Neural cell (in vitro differentiated cells): ENCODE data around the gene ANKRD44. TPM values are rescaled to one million over a fixed set of nuclear protein-coding genes. Genes with fewer than 3 reads are reported as not detected.

ENCODE experiments used
- H2AFZ ChIP-seq: fragments of 200-600, 300-800 bp; sonication (generic), shearing (Covaris generic); 2 replicates; pipeline ENCODE4 v1.6.0; 2014; ENCODE audit warnings: low read depth, mild to moderate bottlenecking, antibody characterized with exemption, low read length, moderate library complexity
- H3F3A ChIP-seq: fragments of 200-600 bp; shearing (Covaris generic); 2 replicates; pipeline ENCODE4 v1.6.1; 2016; ENCODE audit warnings: mild to moderate bottlenecking, moderate library complexity, mixed read lengths, antibody characterized with exemption, low read length; ENCODE audit not compliant: insufficient read depth, poor library complexity, severe bottlenecking
- H3K27ac ChIP-seq: fragments of 200-600, 300-800 bp; sonication (generic), shearing (Covaris generic); 2 replicates; pipeline ENCODE4 v1.5.1; 2014; ENCODE audit warnings: mild to moderate bottlenecking, low read length, moderate library complexity
- H3K27me3 ChIP-seq: fragments of 300-800, 200-600 bp; sonication (generic), shearing (Covaris generic); 2 replicates; pipeline ENCODE4 v1.6.0; 2014; ENCODE audit warnings: mild to moderate bottlenecking, low read depth, low read length, moderate library complexity; ENCODE audit not compliant: insufficient read depth
- H3K36me3 ChIP-seq: fragments of 300-800, 200-600 bp; sonication (generic), shearing (Covaris generic); 2 replicates; pipeline ENCODE4 v1.5.1; 2014; ENCODE audit warnings: mild to moderate bottlenecking, antibody characterized with exemption, low read length, moderate library complexity; ENCODE audit not compliant: insufficient read depth
- H3K4me2 ChIP-seq: fragments of 300-800, 200-600 bp; sonication (generic), shearing (Covaris generic); 2 replicates; pipeline ENCODE4 v1.6.0; 2014; ENCODE audit warnings: mild to moderate bottlenecking, low read length
- H3K4me3 ChIP-seq: fragments of 300-800, 200-600 bp; sonication (generic), shearing (Covaris generic); 2 replicates; pipeline ENCODE4 v1.5.1; 2014; ENCODE audit warnings: mild to moderate bottlenecking, low read length, moderate library complexity
- H3K79me2 ChIP-seq: fragments of 200-600 bp; shearing (Covaris generic); replicated peaks from 2 replicates; pipeline ENCODE4 v1.6.0; 2014; ENCODE audit warnings: mild to moderate bottlenecking, low read length, moderate library complexity; ENCODE audit not compliant: insufficient read depth
- H3K9ac ChIP-seq: fragments of 300-800, 200-600 bp; sonication (generic), shearing (Covaris generic); 2 replicates; pipeline ENCODE4 v1.6.1; 2016; ENCODE audit warnings: mild to moderate bottlenecking, low read length, mixed read lengths
- H3K9me2 ChIP-seq: fragments of 200-600 bp; shearing (Covaris generic); 2 replicates; pipeline ENCODE4 v1.6.1; 2016; ENCODE audit warnings: mild to moderate bottlenecking, low read length, mixed read lengths; ENCODE audit not compliant: insufficient read depth
- H3K9me3 ChIP-seq: fragments of 200-600, 300-800 bp; sonication (generic), shearing (Covaris generic); 2 replicates; pipeline ENCODE4 v1.6.1; 2016; ENCODE audit warnings: mild to moderate bottlenecking, mixed run types, low read length, moderate library complexity, mixed read lengths
- H4K20me1 ChIP-seq: fragments of 200-600 bp; shearing (Covaris generic); 2 replicates; pipeline ENCODE4 v1.6.1; 2016; ENCODE audit warnings: mild to moderate bottlenecking, mixed run types; ENCODE audit not compliant: insufficient read depth
- EP300 ChIP-seq: fragments of 450-650 bp; conservative IDR thresholded peaks from 2 replicates; pipeline ENCODE4 v1.6.1; 2014; ENCODE audit warnings: antibody characterized with exemption, mild to moderate bottlenecking, moderate library complexity; ENCODE audit not compliant: poor library complexity, severe bottlenecking
- EZH2 ChIP-seq: fragments of 200-600, 300-800 bp; shearing (Covaris generic), sonication (generic); IDR thresholded peaks from 2 replicates; pipeline ENCODE4 v1.6.1; 2014; ENCODE audit warnings: antibody characterized with exemption, low read length, borderline replicate concordance, mild to moderate bottlenecking; ENCODE audit not compliant: insufficient read depth, poor library complexity, severe bottlenecking
- MXI1 ChIP-seq: fragments of 450-650 bp; conservative IDR thresholded peaks from 2 replicates; pipeline ENCODE4 v1.6.1; 2014; ENCODE audit warnings: antibody characterized with exemption, mild to moderate bottlenecking; ENCODE audit not compliant: poor library complexity, severe bottlenecking
- POLR2AphosphoS5 ChIP-seq: IDR thresholded peaks from 2 replicates; pipeline ENCODE4 v1.6.1; 2012
- RAD21 ChIP-seq: fragments of 450-650 bp; conservative IDR thresholded peaks from 2 replicates; pipeline ENCODE4 v1.6.1; 2014; ENCODE audit warnings: antibody characterized with exemption, mild to moderate bottlenecking, moderate library complexity
- TAF1 ChIP-seq: IDR thresholded peaks from 2 replicates; pipeline ENCODE4 v1.6.1; 2012; ENCODE audit warnings: low read depth
- polyA plus RNA-seq: library from polyadenylated mRNA; depleted of rRNA; stranded (reverse); fragments of >200 nt; gene quantifications from 2 replicates; pipeline ENCODE4 v1.2.3, GENCODE V29; 2014
- TF ChIP-seq, protein P1 (sequence below): IDR thresholded peaks from 2 replicates; pipeline ENCODE4 v1.6.1; 2012; ENCODE audit warnings: borderline replicate concordance

ANKRD44 gene
- polyA plus RNA-seq, 1 donor from 2014 or later, result 94.3 TPM

DNA sequence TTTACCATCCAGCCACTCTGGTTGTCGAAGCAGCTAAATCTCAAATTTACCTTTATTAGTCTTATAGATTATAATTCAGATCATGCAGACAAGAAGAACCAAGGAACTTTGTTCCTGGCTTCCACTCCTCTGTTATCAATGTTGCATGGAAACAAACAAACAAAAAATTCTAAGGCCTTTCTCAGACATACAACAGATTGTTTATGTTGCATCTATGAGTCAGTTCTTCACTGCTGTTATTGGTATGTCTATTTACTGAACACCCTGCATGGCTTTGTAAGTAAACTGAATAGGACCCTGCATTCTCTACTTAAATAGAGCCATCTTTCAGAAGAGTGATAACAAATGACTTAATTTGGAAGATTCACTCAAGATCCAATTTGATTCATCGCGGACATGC, 1.6 kb upstream of the ANKRD44 start:
- H3K36me3 ChIP-seq, result no peaks in the 10 kb centered on the region
- no peaks in the 10 kb centered on the region for H3K9me2 ChIP-seq
- no peak overlapping the region for H2AFZ ChIP-seq
- H3K4me2 ChIP-seq, result no peak overlapping the region
- H4K20me1 ChIP-seq, result no peaks in the 10 kb centered on the region
- no peak overlapping the region for H3K4me3 ChIP-seq
- no peaks in the 10 kb centered on the region for H3K9me3 ChIP-seq
- H3K27ac ChIP-seq, result no peak overlapping the region
- H3K79me2 ChIP-seq, result no peaks in the 10 kb centered on the region
- H3K9ac ChIP-seq, result no peak overlapping the region
- TF ChIP-seq POLR2AphosphoS5, result no peak
- no peak for TF ChIP-seq RAD21
- no peak for TF ChIP-seq EP300
- no peak for TF ChIP-seq TAF1
- TF ChIP-seq, protein P1, sequence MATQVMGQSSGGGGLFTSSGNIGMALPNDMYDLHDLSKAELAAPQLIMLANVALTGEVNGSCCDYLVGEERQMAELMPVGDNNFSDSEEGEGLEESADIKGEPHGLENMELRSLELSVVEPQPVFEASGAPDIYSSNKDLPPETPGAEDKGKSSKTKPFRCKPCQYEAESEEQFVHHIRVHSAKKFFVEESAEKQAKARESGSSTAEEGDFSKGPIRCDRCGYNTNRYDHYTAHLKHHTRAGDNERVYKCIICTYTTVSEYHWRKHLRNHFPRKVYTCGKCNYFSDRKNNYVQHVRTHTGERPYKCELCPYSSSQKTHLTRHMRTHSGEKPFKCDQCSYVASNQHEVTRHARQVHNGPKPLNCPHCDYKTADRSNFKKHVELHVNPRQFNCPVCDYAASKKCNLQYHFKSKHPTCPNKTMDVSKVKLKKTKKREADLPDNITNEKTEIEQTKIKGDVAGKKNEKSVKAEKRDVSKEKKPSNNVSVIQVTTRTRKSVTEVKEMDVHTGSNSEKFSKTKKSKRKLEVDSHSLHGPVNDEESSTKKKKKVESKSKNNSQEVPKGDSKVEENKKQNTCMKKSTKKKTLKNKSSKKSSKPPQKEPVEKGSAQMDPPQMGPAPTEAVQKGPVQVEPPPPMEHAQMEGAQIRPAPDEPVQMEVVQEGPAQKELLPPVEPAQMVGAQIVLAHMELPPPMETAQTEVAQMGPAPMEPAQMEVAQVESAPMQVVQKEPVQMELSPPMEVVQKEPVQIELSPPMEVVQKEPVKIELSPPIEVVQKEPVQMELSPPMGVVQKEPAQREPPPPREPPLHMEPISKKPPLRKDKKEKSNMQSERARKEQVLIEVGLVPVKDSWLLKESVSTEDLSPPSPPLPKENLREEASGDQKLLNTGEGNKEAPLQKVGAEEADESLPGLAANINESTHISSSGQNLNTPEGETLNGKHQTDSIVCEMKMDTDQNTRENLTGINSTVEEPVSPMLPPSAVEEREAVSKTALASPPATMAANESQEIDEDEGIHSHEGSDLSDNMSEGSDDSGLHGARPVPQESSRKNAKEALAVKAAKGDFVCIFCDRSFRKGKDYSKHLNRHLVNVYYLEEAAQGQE, result no peak
- TF ChIP-seq EZH2, result no peak
- no peaks in the 10 kb centered on the region for H3F3A ChIP-seq
- H3K27me3 ChIP-seq, result no peaks in the 10 kb centered on the region

DNA sequence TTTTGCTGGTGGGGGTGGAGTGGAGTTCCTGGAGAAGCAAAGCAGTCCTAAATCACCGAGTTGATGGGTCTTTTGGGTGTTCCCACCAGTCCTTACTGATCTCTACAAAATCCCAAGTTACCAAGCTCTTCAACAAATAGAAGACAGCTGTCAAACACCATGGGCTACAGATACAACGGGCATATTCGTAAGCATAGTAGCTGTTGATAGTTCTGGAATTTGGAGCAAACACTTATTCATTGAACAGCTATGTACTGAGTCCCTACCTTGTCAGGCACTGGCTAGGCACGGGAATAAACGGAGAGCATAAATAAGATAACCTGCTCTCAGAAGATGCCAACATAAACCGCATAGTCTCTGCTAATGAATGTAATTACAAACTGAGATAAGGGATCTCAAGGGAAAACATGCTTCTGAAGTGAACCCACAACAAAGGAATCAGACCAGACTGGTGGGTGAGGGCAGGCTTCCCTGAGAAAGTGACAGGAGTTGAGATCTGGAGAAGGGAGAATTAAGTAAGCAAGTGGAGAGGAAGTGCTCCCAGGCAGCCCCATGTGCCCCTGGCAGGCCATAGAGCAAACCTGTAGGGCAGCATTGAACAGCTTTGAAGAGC, 947 bp upstream of the ANKRD44 start:
- no peaks in the 10 kb centered on the region for H3K79me2 ChIP-seq
- no peaks in the 10 kb centered on the region for H3K27me3 ChIP-seq
- H4K20me1 ChIP-seq, result no peaks in the 10 kb centered on the region
- H3K9me2 ChIP-seq, result no peaks in the 10 kb centered on the region
- H3K36me3 ChIP-seq, result no peaks in the 10 kb centered on the region
- peak overlapping the region; percentile 91 for H2AFZ ChIP-seq
- peak overlapping the region; percentile 85 for H3K4me2 ChIP-seq
- no peaks in the 10 kb centered on the region for H3K9me3 ChIP-seq
- peak overlapping the region; percentile 73 for H3K27ac ChIP-seq
- TF ChIP-seq MXI1 (no peak), RAD21 (no peak)
- H3K9ac ChIP-seq, result peak overlapping the region; percentile 82
- no peaks in the 10 kb centered on the region for H3F3A ChIP-seq
- peak overlapping the region; percentile 74 for H3K4me3 ChIP-seq

DNA sequence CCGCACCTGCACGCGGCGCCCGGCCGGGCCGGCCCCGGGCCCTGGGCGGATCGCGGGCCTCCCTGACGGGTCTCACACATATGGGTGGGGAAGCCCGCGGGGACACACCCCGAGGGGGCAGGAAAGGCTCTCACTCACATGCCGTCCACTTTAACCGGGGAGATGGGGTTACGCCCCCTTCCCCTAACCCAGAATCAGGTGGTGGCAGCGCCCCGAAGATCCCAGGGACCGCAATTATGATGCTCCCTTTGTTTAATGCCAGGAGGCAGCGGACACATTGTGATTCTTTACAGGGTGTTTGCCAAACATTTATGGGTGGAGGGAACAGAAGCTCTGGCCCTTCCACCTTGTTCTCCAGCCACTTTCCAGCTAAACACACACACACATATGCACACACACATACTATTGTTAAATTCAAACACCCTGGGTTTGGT, 424 bp upstream of the ANKRD44 start:
- TF ChIP-seq, protein P1, result peak; percentile 31
- TF ChIP-seq TAF1 (no peak), MXI1 (no peak)
- H3K9ac ChIP-seq, result peak overlapping the region; percentile 82

More for the DNA sequence above, 424 bp upstream of the ANKRD44 start:
- Histone ChIP-seq H3K27ac (peak overlapping the region; percentile 73), H3K79me2 (no peaks in the 10 kb centered on the region), H3K4me2 (peak overlapping the region; percentile 85), H2AFZ (peak overlapping the region; percentile 91), H3K9me2 (no peaks in the 10 kb centered on the region), H3K36me3 (no peaks in the 10 kb centered on the region), H3F3A (no peaks in the 10 kb centered on the region), H4K20me1 (no peaks in the 10 kb centered on the region), H3K9me3 (no peaks in the 10 kb centered on the region), H3K4me3 (peak overlapping the region; percentile 74), H3K27me3 (no peaks in the 10 kb centered on the region)
